Measurements from ENCODE around the gene TGM2.

The TGM2 gene

DNA sequence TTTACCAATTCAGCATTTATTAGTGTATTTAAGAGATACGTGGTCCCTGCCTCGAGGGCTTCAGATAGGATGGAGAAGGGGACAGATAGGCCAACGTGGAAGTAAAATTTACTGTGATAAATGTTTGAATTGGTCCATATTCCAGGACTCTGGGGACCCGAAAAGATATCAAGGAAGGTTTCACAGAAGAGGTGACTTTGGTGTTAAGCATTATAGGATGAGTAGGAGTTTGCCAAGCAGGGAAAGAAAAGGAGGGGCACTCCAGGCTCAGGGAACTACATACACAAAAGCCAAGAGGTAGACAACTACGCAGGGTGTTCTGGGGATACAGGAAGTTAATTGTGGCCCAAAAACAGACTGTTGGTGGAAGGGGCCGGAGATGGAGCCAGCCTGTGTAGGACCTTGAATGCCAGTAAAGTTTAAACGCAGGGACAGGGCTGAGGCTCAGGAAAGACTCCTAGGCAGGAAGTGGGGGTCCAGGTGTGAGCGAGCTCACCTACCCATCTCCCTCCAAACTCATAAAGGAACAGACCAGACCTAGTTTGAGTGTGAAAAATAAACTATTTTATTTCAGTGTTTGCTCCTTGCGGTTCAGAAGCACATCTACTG is 37.0 kb downstream of the TGM2 start (continued):
- TF ChIP-seq ZNF423 (tag by site-specific recombination; IDR thresholded peaks at IDR 0.05) (no peak), ZNF777 (tag by site-specific recombination; IDR thresholded peaks at IDR 0.05; ENCODE audit: borderline replicate concordance) (no peak), EGR2 (tag by site-specific recombination; IDR thresholded peaks at IDR 0.05; ENCODE audit: low read depth) (no peak), ZIC2 (tag by site-specific recombination; IDR thresholded peaks at IDR 0.05) (no peak)
- TF ChIP-seq, protein P1, sequence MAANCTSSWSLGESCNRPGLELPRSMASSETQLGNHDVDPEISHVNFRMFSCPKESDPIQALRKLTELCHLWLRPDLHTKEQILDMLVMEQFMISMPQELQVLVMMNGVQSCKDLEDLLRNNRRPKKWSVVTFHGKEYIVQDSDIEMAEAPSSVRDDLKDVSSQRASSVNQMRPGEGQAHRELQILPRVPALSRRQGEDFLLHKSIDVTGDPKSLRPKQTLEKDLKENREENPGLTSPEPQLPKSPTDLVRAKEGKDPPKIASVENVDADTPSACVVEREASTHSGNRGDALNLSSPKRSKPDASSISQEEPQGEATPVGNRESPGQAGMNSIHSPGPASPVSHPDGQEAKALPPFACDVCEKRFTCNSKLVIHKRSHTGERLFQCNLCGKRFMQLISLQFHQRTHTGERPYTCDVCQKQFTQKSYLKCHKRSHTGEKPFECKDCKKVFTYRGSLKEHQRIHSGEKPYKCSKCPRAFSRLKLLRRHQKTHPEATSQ (tag by site-specific recombination; IDR thresholded peaks at IDR 0.05): no peak

DNA sequence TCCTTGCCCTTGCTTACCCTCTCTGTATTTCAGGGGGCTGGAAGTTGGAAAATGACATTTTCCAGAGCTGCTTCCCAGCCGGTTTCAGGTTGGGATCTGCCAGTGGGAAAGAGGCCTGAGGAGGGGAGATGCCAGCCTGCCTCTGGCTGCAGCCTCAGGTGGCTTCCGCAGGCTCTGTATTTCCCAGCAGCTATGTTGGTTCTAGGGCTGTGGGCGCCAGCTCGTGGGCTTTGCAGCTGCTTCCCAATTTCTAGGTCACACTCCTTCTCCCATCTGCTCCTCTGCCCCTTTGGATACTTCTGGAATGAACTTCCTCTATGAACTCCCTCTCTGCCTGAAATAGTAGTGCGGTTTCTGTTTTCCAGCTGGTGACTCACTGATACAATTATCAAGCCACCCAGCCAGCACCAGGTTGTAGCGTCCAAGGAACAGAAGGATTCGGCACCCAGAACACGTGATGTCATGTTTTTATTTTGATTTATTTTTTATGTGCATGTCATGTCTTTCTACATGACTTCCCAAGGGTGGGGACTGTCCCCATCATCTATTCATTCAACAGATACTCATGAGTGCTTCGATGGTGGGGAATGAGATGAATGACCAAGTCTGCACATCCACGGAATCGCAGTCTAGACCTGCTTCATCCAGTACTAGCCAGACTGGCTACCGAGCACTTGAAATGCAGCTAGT is 38.0 kb downstream of the TGM2 start:
- Histone ChIP-seq H3K4me1 (ENCODE audit: control insufficient read depth, insufficient read depth, low read length) (no peaks in the 10 kb centered on the region), H3K27ac (ENCODE audit: extremely low read depth, low read depth, low read length) (no peak overlapping the region)
- TF ChIP-seq ZBTB17 (tag by site-specific recombination; IDR thresholded peaks at IDR 0.05) (peak; percentile 53; the same call in 1 of the 2 replicates), ZNF629 (tag by site-specific recombination; IDR thresholded peaks at IDR 0.05) (peak; percentile 31; the same call in 1 of the 2 replicates), HOXA7 (CRISPR knock-in tag; IDR thresholded peaks at IDR 0.05; ENCODE audit: borderline replicate concordance) (no peak), ZNF366 (tag by site-specific recombination; conservative IDR thresholded peaks at IDR 0.05) (0 out of 2 replicates have a peak, but pooled peaks have one; percentile 17), ZNF114 (tag by site-specific recombination; IDR thresholded peaks at IDR 0.05) (no peak), ZFP3 (tag by site-specific recombination; IDR thresholded peaks at IDR 0.05; ENCODE audit: low read depth) (no peak), ZEB2 (tag by site-specific recombination; IDR thresholded peaks at IDR 0.05) (peak; percentile 63), ZBTB8A (tag by site-specific recombination; IDR thresholded peaks at IDR 0.05) (no peak)
- TF ChIP-seq, protein P2, sequence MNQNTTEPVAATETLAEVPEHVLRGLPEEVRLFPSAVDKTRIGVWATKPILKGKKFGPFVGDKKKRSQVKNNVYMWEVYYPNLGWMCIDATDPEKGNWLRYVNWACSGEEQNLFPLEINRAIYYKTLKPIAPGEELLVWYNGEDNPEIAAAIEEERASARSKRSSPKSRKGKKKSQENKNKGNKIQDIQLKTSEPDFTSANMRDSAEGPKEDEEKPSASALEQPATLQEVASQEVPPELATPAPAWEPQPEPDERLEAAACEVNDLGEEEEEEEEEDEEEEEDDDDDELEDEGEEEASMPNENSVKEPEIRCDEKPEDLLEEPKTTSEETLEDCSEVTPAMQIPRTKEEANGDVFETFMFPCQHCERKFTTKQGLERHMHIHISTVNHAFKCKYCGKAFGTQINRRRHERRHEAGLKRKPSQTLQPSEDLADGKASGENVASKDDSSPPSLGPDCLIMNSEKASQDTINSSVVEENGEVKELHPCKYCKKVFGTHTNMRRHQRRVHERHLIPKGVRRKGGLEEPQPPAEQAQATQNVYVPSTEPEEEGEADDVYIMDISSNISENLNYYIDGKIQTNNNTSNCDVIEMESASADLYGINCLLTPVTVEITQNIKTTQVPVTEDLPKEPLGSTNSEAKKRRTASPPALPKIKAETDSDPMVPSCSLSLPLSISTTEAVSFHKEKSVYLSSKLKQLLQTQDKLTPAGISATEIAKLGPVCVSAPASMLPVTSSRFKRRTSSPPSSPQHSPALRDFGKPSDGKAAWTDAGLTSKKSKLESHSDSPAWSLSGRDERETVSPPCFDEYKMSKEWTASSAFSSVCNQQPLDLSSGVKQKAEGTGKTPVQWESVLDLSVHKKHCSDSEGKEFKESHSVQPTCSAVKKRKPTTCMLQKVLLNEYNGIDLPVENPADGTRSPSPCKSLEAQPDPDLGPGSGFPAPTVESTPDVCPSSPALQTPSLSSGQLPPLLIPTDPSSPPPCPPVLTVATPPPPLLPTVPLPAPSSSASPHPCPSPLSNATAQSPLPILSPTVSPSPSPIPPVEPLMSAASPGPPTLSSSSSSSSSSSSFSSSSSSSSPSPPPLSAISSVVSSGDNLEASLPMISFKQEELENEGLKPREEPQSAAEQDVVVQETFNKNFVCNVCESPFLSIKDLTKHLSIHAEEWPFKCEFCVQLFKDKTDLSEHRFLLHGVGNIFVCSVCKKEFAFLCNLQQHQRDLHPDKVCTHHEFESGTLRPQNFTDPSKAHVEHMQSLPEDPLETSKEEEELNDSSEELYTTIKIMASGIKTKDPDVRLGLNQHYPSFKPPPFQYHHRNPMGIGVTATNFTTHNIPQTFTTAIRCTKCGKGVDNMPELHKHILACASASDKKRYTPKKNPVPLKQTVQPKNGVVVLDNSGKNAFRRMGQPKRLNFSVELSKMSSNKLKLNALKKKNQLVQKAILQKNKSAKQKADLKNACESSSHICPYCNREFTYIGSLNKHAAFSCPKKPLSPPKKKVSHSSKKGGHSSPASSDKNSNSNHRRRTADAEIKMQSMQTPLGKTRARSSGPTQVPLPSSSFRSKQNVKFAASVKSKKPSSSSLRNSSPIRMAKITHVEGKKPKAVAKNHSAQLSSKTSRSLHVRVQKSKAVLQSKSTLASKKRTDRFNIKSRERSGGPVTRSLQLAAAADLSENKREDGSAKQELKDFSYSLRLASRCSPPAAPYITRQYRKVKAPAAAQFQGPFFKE (tag by site-specific recombination; IDR thresholded peaks at IDR 0.05; ENCODE audit: borderline replicate concordance): no peak
- TF ChIP-seq, protein P3, sequence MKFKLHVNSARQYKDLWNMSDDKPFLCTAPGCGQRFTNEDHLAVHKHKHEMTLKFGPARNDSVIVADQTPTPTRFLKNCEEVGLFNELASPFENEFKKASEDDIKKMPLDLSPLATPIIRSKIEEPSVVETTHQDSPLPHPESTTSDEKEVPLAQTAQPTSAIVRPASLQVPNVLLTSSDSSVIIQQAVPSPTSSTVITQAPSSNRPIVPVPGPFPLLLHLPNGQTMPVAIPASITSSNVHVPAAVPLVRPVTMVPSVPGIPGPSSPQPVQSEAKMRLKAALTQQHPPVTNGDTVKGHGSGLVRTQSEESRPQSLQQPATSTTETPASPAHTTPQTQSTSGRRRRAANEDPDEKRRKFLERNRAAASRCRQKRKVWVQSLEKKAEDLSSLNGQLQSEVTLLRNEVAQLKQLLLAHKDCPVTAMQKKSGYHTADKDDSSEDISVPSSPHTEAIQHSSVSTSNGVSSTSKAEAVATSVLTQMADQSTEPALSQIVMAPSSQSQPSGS (tag by site-specific recombination; IDR thresholded peaks at IDR 0.05; ENCODE audit: low read depth): peak; percentile 88
- TF ChIP-seq, protein P4, sequence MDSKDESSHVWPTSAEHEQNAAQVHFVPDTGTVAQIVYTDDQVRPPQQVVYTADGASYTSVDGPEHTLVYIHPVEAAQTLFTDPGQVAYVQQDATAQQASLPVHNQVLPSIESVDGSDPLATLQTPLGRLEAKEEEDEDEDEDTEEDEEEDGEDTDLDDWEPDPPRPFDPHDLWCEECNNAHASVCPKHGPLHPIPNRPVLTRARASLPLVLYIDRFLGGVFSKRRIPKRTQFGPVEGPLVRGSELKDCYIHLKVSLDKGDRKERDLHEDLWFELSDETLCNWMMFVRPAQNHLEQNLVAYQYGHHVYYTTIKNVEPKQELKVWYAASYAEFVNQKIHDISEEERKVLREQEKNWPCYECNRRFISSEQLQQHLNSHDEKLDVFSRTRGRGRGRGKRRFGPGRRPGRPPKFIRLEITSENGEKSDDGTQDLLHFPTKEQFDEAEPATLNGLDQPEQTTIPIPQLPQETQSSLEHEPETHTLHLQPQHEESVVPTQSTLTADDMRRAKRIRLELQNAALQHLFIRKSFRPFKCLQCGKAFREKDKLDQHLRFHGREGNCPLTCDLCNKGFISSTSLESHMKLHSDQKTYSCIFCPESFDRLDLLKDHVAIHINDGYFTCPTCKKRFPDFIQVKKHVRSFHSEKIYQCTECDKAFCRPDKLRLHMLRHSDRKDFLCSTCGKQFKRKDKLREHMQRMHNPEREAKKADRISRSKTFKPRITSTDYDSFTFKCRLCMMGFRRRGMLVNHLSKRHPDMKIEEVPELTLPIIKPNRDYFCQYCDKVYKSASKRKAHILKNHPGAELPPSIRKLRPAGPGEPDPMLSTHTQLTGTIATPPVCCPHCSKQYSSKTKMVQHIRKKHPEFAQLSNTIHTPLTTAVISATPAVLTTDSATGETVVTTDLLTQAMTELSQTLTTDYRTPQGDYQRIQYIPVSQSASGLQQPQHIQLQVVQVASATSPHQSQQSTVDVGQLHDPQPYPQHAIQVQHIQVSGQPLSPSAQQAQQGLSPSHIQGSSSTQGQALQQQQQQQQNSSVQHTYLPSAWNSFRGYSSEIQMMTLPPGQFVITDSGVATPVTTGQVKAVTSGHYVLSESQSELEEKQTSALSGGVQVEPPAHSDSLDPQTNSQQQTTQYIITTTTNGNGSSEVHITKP (tag by site-specific recombination; IDR thresholded peaks at IDR 0.05): peak; percentile 84

More for the DNA sequence above, 38.0 kb downstream of the TGM2 start:
- H3K4me3 ChIP-seq (ENCODE audit: low read depth, low read length): no peak overlapping the region
- ChIA-PET POLR2A (no interaction called here), CTCF (interaction anchor here (1.4 to 3.2 kb wide), 2 partner anchors 13 to 94 kb away, joined by 3 to 19 read pairs; no protein-coding TSS in a partner anchor)
- H3K36me3 ChIP-seq (ENCODE audit: control insufficient read depth in 2 of 2, insufficient read depth in 1 of 2, low read length in 2 of 2): no peaks in the 10 kb centered on the region
- H3K9me3 ChIP-seq (ENCODE audit: control insufficient read depth, insufficient read depth, low read depth, low read length): no peaks in the 10 kb centered on the region
